GM23338 (cell line): ENCODE results near the gene LRP1B.

Source experiments
- CREB1 ChIP-seq: fragments of 250-450 bp; sonication (Bioruptor Pico); IDR thresholded peaks from 2 replicates; pipeline ENCODE4 v1.5.0; 2020; ENCODE audit warnings: low read depth, mild to moderate bottlenecking, moderate library complexity
- CTCF ChIP-seq, 2 experiments: fragments of 200-600 bp in 1 of 2; sonication (generic) in 1 of 2; conservative IDR thresholded peaks; 2 replicates each; pipeline versions ENCODE4 v1.5.1 to v1.6.1; 2016 to 2017; ENCODE audit warnings: antibody characterized with exemption in 2 of 2, low read depth in 2 of 2, mild to moderate bottlenecking in 2 of 2, moderate library complexity in 1 of 2
- ETS1 ChIP-seq: IDR thresholded peaks from 2 replicates; pipeline ENCODE4 v1.6.1; 2016; ENCODE audit warnings: antibody characterized with exemption
- EZH2 ChIP-seq: fragments of 200-600 bp; sonication (generic); IDR thresholded peaks from one replicate; pipeline ENCODE4 v1.8.0; 2017; ENCODE audit warnings: antibody characterized with exemption, mild to moderate bottlenecking, low read depth; ENCODE audit not compliant: unreplicated experiment
- EZH2phosphoT487 ChIP-seq: fragments of 200-600 bp; sonication (generic); IDR thresholded peaks from one replicate; pipeline ENCODE4 v1.8.1; 2018; ENCODE audit warnings: antibody characterized with exemption; ENCODE audit not compliant: unreplicated experiment
- JUNB ChIP-seq: IDR thresholded peaks from one replicate; pipeline ENCODE4 v1.6.1; 2016; ENCODE audit warnings: antibody characterized with exemption; ENCODE audit not compliant: unreplicated experiment
- POLR2AphosphoS5 ChIP-seq: IDR thresholded peaks from 2 replicates; pipeline ENCODE4 v1.6.1; 2016; ENCODE audit warnings: antibody characterized with exemption, low read depth
- REST ChIP-seq: IDR thresholded peaks from one replicate; pipeline ENCODE4 v1.6.1; 2018; ENCODE audit warnings: antibody characterized with exemption; ENCODE audit not compliant: unreplicated experiment
- STAT1 ChIP-seq: IDR thresholded peaks from one replicate; pipeline ENCODE4 v1.6.1; 2016; ENCODE audit warnings: antibody characterized with exemption; ENCODE audit not compliant: unreplicated experiment
- ZNF114 ChIP-seq: fragments of 250-450 bp; sonication (Bioruptor Pico); IDR thresholded peaks from 2 replicates; pipeline ENCODE4 v1.5.0; 2020; ENCODE audit warnings: mild to moderate bottlenecking, moderate library complexity
- ZNF331 ChIP-seq: fragments of 250-450 bp; sonication (Bioruptor Pico); IDR thresholded peaks from 2 replicates; pipeline ENCODE4 v1.5.0; 2020; ENCODE audit warnings: low read depth, mild to moderate bottlenecking, moderate library complexity
- ZNF462 ChIP-seq: fragments of 250-450 bp; sonication (Bioruptor Pico); IDR thresholded peaks from 2 replicates; pipeline ENCODE4 v1.5.0; 2020; ENCODE audit warnings: mild to moderate bottlenecking, moderate library complexity

GRCh38 chr2:141133883-141134282 is 996.9 kb downstream of the LRP1B start:
- TF ChIP-seq CTCF (conservative IDR thresholded peaks at IDR 0.05; ENCODE audit: low read depth in 2 of 2) (no peak), REST (no peak), EZH2 (no peak), POLR2AphosphoS5 (no peak), ZNF331 (no peak), EZH2phosphoT487 (no peak), CREB1 (CRISPR knock-in tag) (no peak), ZNF462 (CRISPR knock-in tag) (no peak), ETS1 (no peak), ZNF114 (CRISPR knock-in tag) (no peak), STAT1 (no peak), JUNB (no peak)
